Measurements from ENCODE around the gene LRRC61.

LRRC61 gene

GRCh38 chr7:150358433-150358832, 35.3 kb downstream of the LRRC61 start:
- no peak for DNase-seq

- DNase-seq = no peak
Observed at GRCh38 chr7:150358988-150359621, 36.0 kb downstream of the LRRC61 start.

- no peak for DNase-seq
Observed at GRCh38 chr7:150359622-150360362, 36.6 kb downstream of the LRRC61 start.

GRCh38 chr7:150360363-150361058, 37.4 kb downstream of the LRRC61 start:
- DNase-seq = no peak

GRCh38 chr7:150361402-150361801, 38.2 kb downstream of the LRRC61 start:
- no peak for DNase-seq

GRCh38 chr7:150361807-150362621, 38.9 kb downstream of the LRRC61 start:
- DNase-seq = no peak

- DNase-seq = no peak
Observed at GRCh38 chr7:150363370-150363769, 40.2 kb downstream of the LRRC61 start.

GRCh38 chr7:150363872-150364271, 40.7 kb downstream of the LRRC61 start:
- DNase-seq = no peak

- DNase-seq = no peak
Observed at GRCh38 chr7:150365194-150365593, 42.0 kb downstream of the LRRC61 start.

- DNase-seq = peak in 1 of 2 donors; percentile 62
Observed at GRCh38 chr7:150365673-150366398, 42.7 kb downstream of the LRRC61 start.

- no peak for DNase-seq
Observed at GRCh38 chr7:150367677-150368095, 44.5 kb downstream of the LRRC61 start.

GRCh38 chr7:150368096-150368883, 45.1 kb downstream of the LRRC61 start, which contains the start of gene REPIN1:
REPIN1 (plus strand) TSS chr7:150368822; CDS start chr7:150369712, 890 bp downstream.
- DNase-seq = peak; percentile 81 to 86

- DNase-seq = peak in 1 of 2 donors; percentile 62
Observed at GRCh38 chr7:150368884-150369747, 46.0 kb downstream of the LRRC61 start.

GRCh38 chr7:150369748-150370501, 46.8 kb downstream of the LRRC61 start:
- DNase-seq = no peak

GRCh38 chr7:150370612-150371071, 47.5 kb downstream of the LRRC61 start:
- DNase-seq = no peak

- DNase-seq = no peak
Observed at GRCh38 chr7:150371131-150371995, 48.2 kb downstream of the LRRC61 start.

GRCh38 chr7:150371996-150372270, 48.8 kb downstream of the LRRC61 start:
- DNase-seq = no peak

GRCh38 chr7:150372271-150373048, 49.3 kb downstream of the LRRC61 start:
- DNase-seq = no peak
